Activated B cell treated with CpG ODN at 0.5 μM for 24 hours (primary cell): Measurements from ENCODE around the gene NADSYN1. TPM values are rescaled to one million over a fixed set of nuclear protein-coding genes. Genes with fewer than 3 reads are reported as not detected.

Experiments used
- ATAC-seq: fragments of 200-7000 bp; cut with Tn5 transposase; one replicate; pipeline ENCODE4 v1.10.0; 2021; ENCODE audit warnings: low read depth, mild to moderate bottlenecking, moderate library complexity
- CTCF ChIA-PET: fragments of 350-600 bp; sonication (Branson Sonifier 250); formaldehyde crosslinking; loops from one replicate; lab custom pipeline; 2021; ENCODE audit warnings: antibody characterized with exemption; lab: Charles Lee
- POLR2A ChIA-PET: fragments of 350-600 bp; sonication (Branson Sonifier 250); formaldehyde crosslinking; loops from one replicate; lab custom pipeline; 2021; ENCODE audit warnings: antibody characterized with exemption; lab: Charles Lee
- DNase-seq: peaks from one replicate; pipeline ENCODE4 v3.0.0; 2022
- H3K27ac Mint-ChIP-seq: one replicate; pipeline ENCODE4 v1.8.0; 2020; ENCODE audit warnings: mixed read lengths
- H3K27me3 Mint-ChIP-seq: one replicate; pipeline ENCODE4 v1.8.0; 2021; ENCODE audit warnings: mixed read lengths
- H3K36me3 Mint-ChIP-seq: one replicate; pipeline ENCODE4 v1.8.0; 2021; ENCODE audit warnings: low read depth, mixed read lengths
- H3K4me1 Mint-ChIP-seq: one replicate; pipeline ENCODE4 v1.8.0; 2021; ENCODE audit warnings: mixed read lengths
- H3K4me3 Mint-ChIP-seq: one replicate; pipeline ENCODE4 v1.8.0; 2020; ENCODE audit warnings: mild to moderate bottlenecking, mixed read lengths
- H3K9me3 Mint-ChIP-seq: one replicate; pipeline ENCODE4 v1.8.0; 2020; ENCODE audit warnings: mixed read lengths
- CTCF ChIP-seq: fragments of 200-600 bp; IDR thresholded peaks from one replicate; pipeline ENCODE4 v1.8.0; 2022; ENCODE audit warnings: antibody characterized with exemption, mild to moderate bottlenecking
- intact Hi-C: fragments of 100-400 bp; cut with micrococcal nuclease; formaldehyde crosslinking; loops from one replicate; pipeline ENCODE4 v1.15.1; 2024
- total RNA-seq: library from RNA; stranded (reverse); gene quantifications from 2 replicates; pipeline ENCODE4 v1.2.3, GENCODE V29; 2022

NADSYN1 gene
- total RNA-seq, 1 donor from 2014 or later: 146 TPM

DNA sequence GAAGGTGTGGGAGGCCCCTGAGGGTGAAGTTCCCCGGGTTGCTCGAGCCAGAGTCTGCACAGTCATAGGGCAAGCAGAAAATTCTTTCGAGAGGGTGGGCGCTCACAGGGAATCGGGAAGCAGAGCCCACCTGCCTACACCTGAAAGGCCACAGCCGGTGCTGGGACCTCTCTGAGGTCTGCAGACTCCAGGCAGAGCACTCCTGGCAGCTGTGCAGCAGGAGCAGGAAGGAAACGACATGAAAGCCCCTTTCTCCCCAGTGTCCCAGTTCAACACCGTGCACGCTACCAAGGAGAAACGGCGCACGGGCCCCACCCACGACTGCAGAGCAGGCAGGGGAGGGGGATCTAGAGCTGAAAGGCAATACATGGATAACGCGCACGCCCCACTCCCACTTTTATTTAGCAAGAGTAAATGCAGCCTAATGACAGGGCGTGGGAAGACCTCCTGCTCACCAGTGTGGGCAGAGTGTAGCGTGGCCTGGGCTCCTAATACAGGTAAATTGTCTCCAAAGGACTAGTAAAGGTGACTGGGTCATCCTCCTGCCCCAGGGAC is 18.4 kb upstream of the NADSYN1 start:
- ChIA-PET CTCF (no interaction called here), POLR2A (no interaction called here)
- Mint-ChIP-seq H3K9me3 (no peaks in the 10 kb centered on the region), H3K4me1 (no peaks in the 10 kb centered on the region), H3K27me3 (no peaks in the 10 kb centered on the region), H3K4me3 (no peak overlapping the region), H3K27ac (no peak overlapping the region), H3K36me3 (peaks cover 35% of the 10 kb centered on the region)
- intact Hi-C loops: no loop called here
- TF ChIP-seq CTCF: no peak
- DNase-seq (no peak), ATAC-seq (no peak)

DNA sequence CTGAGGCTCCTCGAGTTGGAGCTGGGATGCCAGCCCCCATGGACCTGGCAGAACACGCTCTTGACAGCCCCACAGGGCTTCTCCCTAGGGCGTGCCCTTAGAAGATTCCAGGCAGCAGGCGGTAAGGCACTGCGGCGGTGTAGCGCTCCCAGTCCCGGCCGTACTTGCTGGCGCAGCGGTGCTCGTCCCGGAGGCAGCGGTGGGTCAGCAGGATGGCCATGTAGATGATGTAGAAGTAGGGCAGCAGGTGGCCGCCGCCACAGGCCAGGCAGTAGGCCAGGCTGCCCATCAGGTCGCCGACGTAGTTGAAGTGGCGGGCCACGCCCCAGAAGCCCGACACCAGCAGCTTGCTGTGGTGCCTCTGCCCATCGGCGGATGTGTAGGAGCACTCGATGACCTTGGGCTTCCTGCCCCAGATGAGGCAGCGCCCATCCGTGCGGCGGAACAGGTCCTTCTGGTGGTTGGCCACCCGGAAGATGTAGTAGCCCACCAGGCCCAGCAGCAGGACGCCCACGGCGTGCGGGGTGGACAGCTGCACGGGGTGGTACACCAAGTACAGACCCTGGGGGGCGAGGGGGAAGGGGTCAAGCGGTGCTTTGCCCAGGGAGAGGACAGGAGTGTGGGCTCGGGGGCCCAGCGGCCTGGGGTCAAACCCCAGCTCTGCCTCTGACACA is 17.6 kb upstream of the NADSYN1 start:
- CTCF ChIA-PET: no interaction called here
- Mint-ChIP-seq H3K4me3 (no peak overlapping the region), H3K36me3 (peaks cover 43% of the 10 kb centered on the region)

GRCh38 chr11:71436861-71437260 is 16.1 kb upstream of the NADSYN1 start:
- no peak overlapping the region for H3K27ac Mint-ChIP-seq
- POLR2A ChIA-PET: no interaction called here
- no peak overlapping the region for H3K4me3 Mint-ChIP-seq
- TF ChIP-seq CTCF: no peak
- DNase-seq (no peak), ATAC-seq (no peak)
- H3K4me1 Mint-ChIP-seq: no peaks in the 10 kb centered on the region
- intact Hi-C loops: no loop called here
- peaks cover 55% of the 10 kb centered on the region for H3K36me3 Mint-ChIP-seq
- no peaks in the 10 kb centered on the region for H3K9me3 Mint-ChIP-seq
- CTCF ChIA-PET: no interaction called here
- H3K27me3 Mint-ChIP-seq: no peaks in the 10 kb centered on the region

More for the DNA sequence above, 17.6 kb upstream of the NADSYN1 start:
- Mint-ChIP-seq H3K4me1 (no peaks in the 10 kb centered on the region), H3K9me3 (no peaks in the 10 kb centered on the region), H3K27me3 (no peaks in the 10 kb centered on the region), H3K27ac (no peak overlapping the region)
- no peak for TF ChIP-seq CTCF
- POLR2A ChIA-PET: no interaction called here
- intact Hi-C loops: no loop called here
- DNase-seq (no peak), ATAC-seq (no peak)

DNA sequence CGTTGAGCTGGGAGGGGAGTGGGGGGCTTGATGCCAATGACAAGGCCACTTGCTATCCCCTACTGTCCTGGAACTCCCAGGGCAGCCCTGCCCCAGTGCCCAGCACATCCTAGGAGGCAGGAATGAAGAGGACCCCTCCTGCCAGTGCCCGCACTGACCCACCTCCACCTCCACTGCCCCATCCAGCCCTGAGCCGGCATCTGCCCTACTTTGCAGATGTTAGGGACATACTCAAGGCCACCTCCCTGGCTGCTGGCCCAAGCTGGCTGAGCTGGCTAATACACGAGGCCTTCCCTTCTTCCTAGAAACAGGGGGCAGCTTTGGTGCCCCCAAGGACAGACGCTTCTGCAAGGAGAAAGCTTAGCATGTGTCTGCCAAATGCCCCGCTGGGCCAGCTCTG is 15.6 kb upstream of the NADSYN1 start:
- Mint-ChIP-seq H3K27me3 (no peaks in the 10 kb centered on the region), H3K9me3 (no peaks in the 10 kb centered on the region), H3K4me3 (no peak overlapping the region), H3K27ac (no peak overlapping the region), H3K4me1 (no peaks in the 10 kb centered on the region), H3K36me3 (peaks cover 60% of the 10 kb centered on the region)
- CTCF ChIA-PET: no interaction called here
- POLR2A ChIA-PET: no interaction called here
- intact Hi-C loops: no loop called here
- TF ChIP-seq CTCF: no peak
- DNase-seq (no peak), ATAC-seq (no peak)

DNA sequence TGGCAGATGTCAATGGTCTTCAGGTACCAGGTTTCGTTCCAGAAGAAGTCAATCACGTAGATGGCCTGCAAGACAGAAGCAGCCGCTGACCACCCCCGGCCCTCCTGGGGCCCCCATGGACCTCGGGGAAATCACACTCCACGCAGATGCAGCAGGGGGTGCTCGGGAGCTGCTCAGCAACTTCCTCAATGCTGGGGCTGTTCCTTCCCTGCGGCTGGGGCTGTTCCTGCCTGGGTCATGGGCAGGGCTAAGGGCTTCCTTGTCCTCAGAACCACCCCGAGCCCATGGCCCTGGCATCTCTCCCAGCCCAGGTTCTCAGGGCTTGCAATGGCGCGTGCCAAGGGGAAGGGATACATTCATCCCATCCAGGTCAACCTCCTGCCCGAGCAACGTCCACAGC is 15.1 kb upstream of the NADSYN1 start:
- no peak for TF ChIP-seq CTCF
- intact Hi-C loops: no loop called here
- Mint-ChIP-seq H3K27ac (no peak overlapping the region), H3K36me3 (peaks cover 64% of the 10 kb centered on the region), H3K4me1 (no peaks in the 10 kb centered on the region), H3K9me3 (no peaks in the 10 kb centered on the region), H3K4me3 (no peak overlapping the region), H3K27me3 (no peaks in the 10 kb centered on the region)
- ATAC-seq: no peak
- ChIA-PET CTCF (no interaction called here), POLR2A (no interaction called here)
- no peak for DNase-seq
